NT2/D1 (cell line): Measurements from ENCODE around the gene LCP2.

ENCODE experiments used
- SUZ12 ChIP-seq: IDR thresholded peaks from 2 replicates; pipeline ENCODE4 v1.6.1; 2011; ENCODE audit not compliant: insufficient read length, insufficient read depth; ENCODE audit errors: extremely low read depth
- YY1 ChIP-seq: IDR thresholded peaks from 2 replicates; pipeline ENCODE4 v1.6.1; 2011; ENCODE audit not compliant: insufficient read length, insufficient read depth
- ZNF274 ChIP-seq: IDR thresholded peaks from 2 replicates; pipeline ENCODE4 v1.6.1; 2011; ENCODE audit warnings: mild to moderate bottlenecking, low read depth, low read length

DNA sequence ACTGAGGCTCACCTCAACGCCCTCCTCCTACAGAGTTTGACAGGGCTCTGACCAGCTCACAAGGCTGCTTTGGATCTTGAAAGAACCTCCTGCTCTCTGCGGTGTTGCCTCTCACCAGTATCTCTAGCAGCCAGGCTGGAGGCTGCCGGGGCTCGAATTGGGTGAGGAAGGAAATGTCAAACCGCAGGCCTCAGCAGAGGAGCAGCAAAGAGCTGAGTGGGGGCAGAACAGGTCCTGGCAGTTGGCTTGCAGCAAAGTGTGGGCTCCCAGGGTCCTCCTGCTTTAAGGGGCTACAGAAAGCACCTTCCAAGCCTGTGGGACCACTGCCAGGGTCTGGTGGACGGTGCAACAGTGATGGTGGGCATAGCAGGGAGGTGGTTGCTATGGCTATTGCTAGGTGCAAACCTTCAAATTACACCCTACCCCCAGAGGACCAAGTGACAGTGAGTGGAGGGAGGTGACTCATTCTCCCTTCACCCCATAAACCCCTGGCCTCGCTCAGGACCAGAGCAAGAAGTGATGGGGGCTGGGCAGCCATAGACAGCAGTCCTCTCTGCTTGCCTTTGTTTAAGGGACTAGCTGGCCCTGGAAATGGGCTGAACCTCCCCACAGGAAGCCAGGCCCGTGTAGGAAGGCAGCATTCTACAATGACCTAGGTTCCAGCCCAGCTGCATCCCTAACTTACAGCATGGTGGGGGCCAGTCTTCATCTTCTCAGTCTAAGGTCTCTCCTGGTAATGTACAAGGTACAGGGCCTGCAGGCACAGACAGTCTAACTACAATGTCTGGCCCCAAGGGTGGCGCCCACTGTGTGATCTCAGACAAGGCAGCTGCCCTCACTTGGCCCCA is 18.7 kb downstream of the LCP2 start:
- no peak for TF ChIP-seq ZNF274
- TF ChIP-seq YY1 = no peak
- TF ChIP-seq SUZ12 = no peak
